Chondrocyte (in vitro differentiated cells): ENCODE measurements around the gene CASP8AP2. TPM values are rescaled to one million over a fixed set of nuclear protein-coding genes. Genes with fewer than 3 reads are reported as not detected.
A peak's percentile ranks its signal among the peaks of the same experiment; 100 is the strongest.
"Not testable (repeated sequence)": the region's sequence is repeated elsewhere in the genome, so short reads cannot be mapped to it uniquely, and the experiment has no call there.

Experiments
- DNase-seq: peaks from one replicate; pipeline ENCODE4 v3.0.0; 2021; ENCODE audit warnings: mixed read lengths, low spot score
- H3K27ac Mint-ChIP-seq: one replicate; pipeline ENCODE4 v1.8.0; 2021; ENCODE audit warnings: mild to moderate bottlenecking, moderate library complexity, mixed read lengths; ENCODE audit not compliant: unreplicated experiment
- H3K27me3 Mint-ChIP-seq: 2 replicates; pipeline ENCODE4 v1.8.0; 2021; ENCODE audit warnings: low read depth, mixed read lengths
- H3K36me3 Mint-ChIP-seq: 2 replicates; pipeline ENCODE4 v1.8.0; 2021; ENCODE audit warnings: low read depth, mixed read lengths
- H3K4me1 Mint-ChIP-seq: 2 replicates; pipeline ENCODE4 v1.8.0; 2021; ENCODE audit warnings: low read depth, mild to moderate bottlenecking, mixed read lengths
- H3K4me3 Mint-ChIP-seq: one replicate; pipeline ENCODE4 v1.8.0; 2021; ENCODE audit warnings: mild to moderate bottlenecking, moderate library complexity, mixed read lengths; ENCODE audit not compliant: unreplicated experiment
- H3K9me3 Mint-ChIP-seq: 2 replicates; pipeline ENCODE4 v1.8.0; 2021; ENCODE audit warnings: low read depth, mixed read lengths
- total RNA-seq: library from RNA; stranded (reverse); gene quantifications from 3 replicates; pipeline ENCODE4 v1.2.1, GENCODE V29; 2021
- TF ChIP-seq, protein P1 (sequence below): fragments of 200-600 bp; sonication (generic); IDR thresholded peaks from 2 replicates; pipeline ENCODE4 v1.5.0; 2021; ENCODE audit warnings: antibody characterized with exemption, mild to moderate bottlenecking, moderate library complexity

Gene CASP8AP2
- total RNA-seq, 1 donor from 2014 or later, result 14.3 TPM

DNA sequence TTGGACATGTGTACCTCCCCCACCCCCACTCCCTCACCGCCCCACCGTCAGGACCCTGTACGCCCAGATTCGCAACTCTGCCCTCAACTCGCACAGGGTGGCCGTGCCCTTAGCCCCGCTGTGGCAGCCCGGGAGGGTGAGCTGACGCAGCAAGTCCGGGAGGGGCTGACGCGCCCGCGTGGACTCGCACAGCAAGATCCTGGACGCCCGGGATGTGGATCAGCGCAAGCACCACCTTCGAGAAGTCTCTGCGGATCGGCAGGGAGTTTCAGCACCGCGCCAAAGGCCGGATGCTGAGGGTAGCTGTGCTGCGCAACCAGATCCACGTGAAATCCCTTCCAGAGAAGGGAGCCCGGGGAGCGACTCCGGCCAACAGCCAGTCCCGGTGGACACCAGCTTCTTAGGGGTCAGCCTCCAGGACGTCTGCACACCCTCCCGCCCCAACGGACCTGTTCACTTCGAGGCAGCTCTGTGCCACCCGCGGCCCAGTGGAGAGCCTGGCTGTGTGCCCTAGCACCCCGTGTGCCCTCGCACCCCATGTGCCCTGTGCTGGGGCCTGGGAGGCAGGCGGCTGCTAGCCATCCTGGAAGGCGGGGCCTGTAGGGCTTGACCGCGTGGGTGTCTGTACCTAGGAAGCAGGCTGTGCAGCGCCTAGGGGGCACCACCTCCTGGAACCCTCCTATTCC, 57.9 kb downstream of the CASP8AP2 start:
- DNase-seq, result no peak
- Mint-ChIP-seq H3K4me3 (no peak overlapping the region), H3K27ac (no peak overlapping the region), H3K36me3 (no peaks in the 10 kb centered on the region), H3K27me3 (peaks cover 22% of the 10 kb centered on the region), H3K4me1 (no peaks in the 10 kb centered on the region), H3K9me3 (no peaks in the 10 kb centered on the region)
- TF ChIP-seq, protein P1, sequence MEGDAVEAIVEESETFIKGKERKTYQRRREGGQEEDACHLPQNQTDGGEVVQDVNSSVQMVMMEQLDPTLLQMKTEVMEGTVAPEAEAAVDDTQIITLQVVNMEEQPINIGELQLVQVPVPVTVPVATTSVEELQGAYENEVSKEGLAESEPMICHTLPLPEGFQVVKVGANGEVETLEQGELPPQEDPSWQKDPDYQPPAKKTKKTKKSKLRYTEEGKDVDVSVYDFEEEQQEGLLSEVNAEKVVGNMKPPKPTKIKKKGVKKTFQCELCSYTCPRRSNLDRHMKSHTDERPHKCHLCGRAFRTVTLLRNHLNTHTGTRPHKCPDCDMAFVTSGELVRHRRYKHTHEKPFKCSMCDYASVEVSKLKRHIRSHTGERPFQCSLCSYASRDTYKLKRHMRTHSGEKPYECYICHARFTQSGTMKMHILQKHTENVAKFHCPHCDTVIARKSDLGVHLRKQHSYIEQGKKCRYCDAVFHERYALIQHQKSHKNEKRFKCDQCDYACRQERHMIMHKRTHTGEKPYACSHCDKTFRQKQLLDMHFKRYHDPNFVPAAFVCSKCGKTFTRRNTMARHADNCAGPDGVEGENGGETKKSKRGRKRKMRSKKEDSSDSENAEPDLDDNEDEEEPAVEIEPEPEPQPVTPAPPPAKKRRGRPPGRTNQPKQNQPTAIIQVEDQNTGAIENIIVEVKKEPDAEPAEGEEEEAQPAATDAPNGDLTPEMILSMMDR, result no peak

DNA sequence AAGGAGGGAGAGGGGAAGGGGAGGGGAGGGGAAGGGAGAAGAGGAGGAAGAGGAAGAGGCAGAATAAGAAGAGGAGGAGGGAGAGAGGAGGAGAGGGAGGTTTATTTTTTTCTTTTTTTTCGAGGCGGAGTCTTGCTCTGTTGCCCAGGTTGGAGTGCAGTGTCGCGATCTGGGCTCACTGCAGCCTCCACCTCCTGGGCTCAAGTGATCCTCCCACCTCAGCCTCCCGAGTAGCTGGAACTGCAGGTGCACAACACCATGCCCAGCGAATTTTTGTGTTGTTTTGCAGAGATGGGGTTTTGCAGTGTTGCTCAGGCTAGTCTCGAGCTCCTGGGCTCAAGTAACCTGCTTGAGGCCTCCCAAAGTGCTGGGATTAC, 58.4 kb downstream of the CASP8AP2 start:
- DNase-seq, result no peak
- Mint-ChIP-seq H3K27ac (no peak overlapping the region), H3K27me3 (peaks cover 24% of the 10 kb centered on the region), H3K9me3 (no peaks in the 10 kb centered on the region), H3K4me1 (no peaks in the 10 kb centered on the region), H3K36me3 (no peaks in the 10 kb centered on the region), H3K4me3 (no peak overlapping the region)
- TF ChIP-seq, protein P1, result no peak

DNA sequence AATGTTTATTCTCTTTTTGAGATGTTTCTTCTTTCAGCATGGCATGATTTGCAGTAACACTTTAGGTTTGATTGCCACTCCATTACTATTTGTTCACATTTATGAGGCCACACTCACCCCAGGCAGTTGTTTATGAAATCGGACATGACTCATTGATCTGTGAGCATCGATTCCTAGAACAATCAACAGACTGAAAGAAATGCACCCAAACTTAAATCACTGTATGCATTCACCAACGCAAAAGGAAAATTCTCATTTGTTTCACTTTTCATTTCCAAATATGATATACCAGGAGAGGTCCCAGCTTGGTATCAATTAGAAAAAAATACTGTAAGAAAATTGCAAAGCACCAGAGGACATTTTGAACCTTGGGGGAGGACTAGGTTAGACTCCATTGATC, 59.2 kb downstream of the CASP8AP2 start:
- no peaks in the 10 kb centered on the region for H3K4me1 Mint-ChIP-seq
- no peak for DNase-seq
- TF ChIP-seq, protein P1, result no peak
- H3K27me3 Mint-ChIP-seq, result peaks cover 28% of the 10 kb centered on the region
- no peak overlapping the region for H3K27ac Mint-ChIP-seq
- H3K36me3 Mint-ChIP-seq, result no peaks in the 10 kb centered on the region
- H3K9me3 Mint-ChIP-seq, result no peaks in the 10 kb centered on the region
- H3K4me3 Mint-ChIP-seq, result no peak overlapping the region

GRCh38 chr6:89890845-89891528, 61.3 kb downstream of the CASP8AP2 start:
- not testable (repeated sequence) for H3K27ac Mint-ChIP-seq, H3K4me1 Mint-ChIP-seq, H3K4me3 Mint-ChIP-seq

GRCh38 chr6:89892577-89892976, 62.9 kb downstream of the CASP8AP2 start:
- DNase-seq, H3K9me3 Mint-ChIP-seq, H3K36me3 Mint-ChIP-seq, H3K4me3 Mint-ChIP-seq, H3K27ac Mint-ChIP-seq, H3K4me1 Mint-ChIP-seq: not testable (repeated sequence)
- H3K27me3 Mint-ChIP-seq, result peaks cover 34% of the 10 kb centered on the region
- TF ChIP-seq, protein P1, result peak; percentile 27

More at GRCh38 chr6:89890845-89891528, 61.3 kb downstream of the CASP8AP2 start:
- not testable (repeated sequence) for H3K9me3 Mint-ChIP-seq, H3K36me3 Mint-ChIP-seq, DNase-seq
- H3K27me3 Mint-ChIP-seq, result peaks cover 31% of the 10 kb centered on the region

DNA sequence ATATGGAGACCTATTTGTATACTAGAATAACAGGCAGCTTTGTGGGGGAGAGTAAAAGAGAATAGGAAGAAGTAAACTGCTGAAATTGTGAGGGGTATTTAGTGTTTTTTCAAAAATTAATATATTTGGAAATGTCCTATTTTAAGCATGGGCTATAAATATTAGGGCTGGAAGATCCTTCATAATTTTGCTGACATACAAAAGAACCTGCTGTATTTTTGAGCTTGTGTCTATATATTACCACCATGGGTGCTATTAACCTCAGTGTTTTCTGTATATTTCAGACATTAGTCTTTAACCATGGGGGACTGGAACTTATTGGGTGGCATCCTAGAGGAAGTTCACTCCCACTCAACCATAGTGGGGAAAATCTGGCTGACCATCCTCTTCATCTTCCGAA, 64.5 kb downstream of the CASP8AP2 start, which contains the start of gene GJA10:
GJA10 (plus strand) TSS at position 301 of the 400 bp plus-strand sequence; CDS start at position 301, 0 bp downstream.
- Mint-ChIP-seq H3K27me3 (peaks cover 34% of the 10 kb centered on the region), H3K4me3 (no peak within 1 kb of the TSS), H3K27ac (no peak within 1 kb of the TSS), H3K4me1 (no peaks in the 10 kb centered on the region), H3K36me3 (no peaks in the 10 kb centered on the region), H3K9me3 (no peaks in the 10 kb centered on the region)
- TF ChIP-seq, protein P1, result no peak
- DNase-seq, result no peak
